Measurements from ENCODE around the gene MRPL34. TPM values are rescaled to one million over a fixed set of nuclear protein-coding genes. Genes with fewer than 3 reads are reported as not detected.

MRPL34 gene
- total RNA-seq, 1 experiment from 2014 or later: 87.7 TPM

DNA sequence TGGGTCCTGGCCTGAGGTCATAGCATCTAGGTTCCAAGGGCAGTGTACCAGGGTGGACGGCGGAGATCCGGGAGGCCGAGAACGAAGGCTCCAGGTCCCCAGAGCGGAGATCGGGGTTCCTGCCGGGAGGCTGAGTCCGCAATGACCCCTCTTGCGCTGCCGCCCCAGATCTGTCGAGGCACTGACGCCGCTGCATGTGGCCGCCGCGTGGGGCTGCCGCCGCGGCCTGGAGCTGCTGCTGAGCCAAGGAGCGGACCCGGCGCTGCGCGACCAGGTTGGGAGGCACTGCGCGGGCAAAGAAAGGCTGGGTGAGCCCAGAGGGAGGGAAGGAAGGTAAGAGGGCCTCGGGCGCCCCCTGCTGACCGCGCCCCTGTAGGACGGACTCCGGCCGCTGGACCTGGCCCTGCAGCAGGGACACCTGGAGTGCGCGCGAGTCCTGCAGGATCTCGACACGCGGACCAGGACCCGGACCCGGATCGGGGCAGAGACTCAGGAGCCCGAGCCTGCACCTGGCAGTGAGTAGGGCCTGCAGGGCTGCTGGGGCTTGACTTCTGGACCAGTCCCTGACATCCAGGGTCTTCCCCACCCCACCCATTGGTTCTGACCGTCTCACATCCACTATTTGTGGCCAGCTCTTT is 23.1 kb upstream of the MRPL34 start:
- TF ChIP-seq, protein P1, sequence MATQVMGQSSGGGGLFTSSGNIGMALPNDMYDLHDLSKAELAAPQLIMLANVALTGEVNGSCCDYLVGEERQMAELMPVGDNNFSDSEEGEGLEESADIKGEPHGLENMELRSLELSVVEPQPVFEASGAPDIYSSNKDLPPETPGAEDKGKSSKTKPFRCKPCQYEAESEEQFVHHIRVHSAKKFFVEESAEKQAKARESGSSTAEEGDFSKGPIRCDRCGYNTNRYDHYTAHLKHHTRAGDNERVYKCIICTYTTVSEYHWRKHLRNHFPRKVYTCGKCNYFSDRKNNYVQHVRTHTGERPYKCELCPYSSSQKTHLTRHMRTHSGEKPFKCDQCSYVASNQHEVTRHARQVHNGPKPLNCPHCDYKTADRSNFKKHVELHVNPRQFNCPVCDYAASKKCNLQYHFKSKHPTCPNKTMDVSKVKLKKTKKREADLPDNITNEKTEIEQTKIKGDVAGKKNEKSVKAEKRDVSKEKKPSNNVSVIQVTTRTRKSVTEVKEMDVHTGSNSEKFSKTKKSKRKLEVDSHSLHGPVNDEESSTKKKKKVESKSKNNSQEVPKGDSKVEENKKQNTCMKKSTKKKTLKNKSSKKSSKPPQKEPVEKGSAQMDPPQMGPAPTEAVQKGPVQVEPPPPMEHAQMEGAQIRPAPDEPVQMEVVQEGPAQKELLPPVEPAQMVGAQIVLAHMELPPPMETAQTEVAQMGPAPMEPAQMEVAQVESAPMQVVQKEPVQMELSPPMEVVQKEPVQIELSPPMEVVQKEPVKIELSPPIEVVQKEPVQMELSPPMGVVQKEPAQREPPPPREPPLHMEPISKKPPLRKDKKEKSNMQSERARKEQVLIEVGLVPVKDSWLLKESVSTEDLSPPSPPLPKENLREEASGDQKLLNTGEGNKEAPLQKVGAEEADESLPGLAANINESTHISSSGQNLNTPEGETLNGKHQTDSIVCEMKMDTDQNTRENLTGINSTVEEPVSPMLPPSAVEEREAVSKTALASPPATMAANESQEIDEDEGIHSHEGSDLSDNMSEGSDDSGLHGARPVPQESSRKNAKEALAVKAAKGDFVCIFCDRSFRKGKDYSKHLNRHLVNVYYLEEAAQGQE (IDR thresholded peaks at IDR 0.05; ENCODE audit: insufficient read depth in 1 of 2, low read depth in 2 of 2, low read length in 1 of 2): no peak
- TF ChIP-seq TCF7L2 (IDR thresholded peaks at IDR 0.05; ENCODE audit: low read depth, low read length): no peak
- TF ChIP-seq, protein P2, sequence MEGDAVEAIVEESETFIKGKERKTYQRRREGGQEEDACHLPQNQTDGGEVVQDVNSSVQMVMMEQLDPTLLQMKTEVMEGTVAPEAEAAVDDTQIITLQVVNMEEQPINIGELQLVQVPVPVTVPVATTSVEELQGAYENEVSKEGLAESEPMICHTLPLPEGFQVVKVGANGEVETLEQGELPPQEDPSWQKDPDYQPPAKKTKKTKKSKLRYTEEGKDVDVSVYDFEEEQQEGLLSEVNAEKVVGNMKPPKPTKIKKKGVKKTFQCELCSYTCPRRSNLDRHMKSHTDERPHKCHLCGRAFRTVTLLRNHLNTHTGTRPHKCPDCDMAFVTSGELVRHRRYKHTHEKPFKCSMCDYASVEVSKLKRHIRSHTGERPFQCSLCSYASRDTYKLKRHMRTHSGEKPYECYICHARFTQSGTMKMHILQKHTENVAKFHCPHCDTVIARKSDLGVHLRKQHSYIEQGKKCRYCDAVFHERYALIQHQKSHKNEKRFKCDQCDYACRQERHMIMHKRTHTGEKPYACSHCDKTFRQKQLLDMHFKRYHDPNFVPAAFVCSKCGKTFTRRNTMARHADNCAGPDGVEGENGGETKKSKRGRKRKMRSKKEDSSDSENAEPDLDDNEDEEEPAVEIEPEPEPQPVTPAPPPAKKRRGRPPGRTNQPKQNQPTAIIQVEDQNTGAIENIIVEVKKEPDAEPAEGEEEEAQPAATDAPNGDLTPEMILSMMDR (IDR thresholded peaks at IDR 0.05): peak; percentile 91
- ATAC-seq: peak; percentile 97
- no peak for DNase-seq (ENCODE audit: low read depth, low spot score)
- Histone ChIP-seq H3K27me3 (ENCODE audit: control insufficient read depth, insufficient read depth, low read length) (no peaks in the 10 kb centered on the region), H3K4me3 (ENCODE audit: low read depth in 2 of 2, low read length in 2 of 2) (peak overlapping the region; percentile 29 to 44), H3K4me1 (ENCODE audit: control insufficient read depth, insufficient read depth, low read length) (no peaks in the 10 kb centered on the region), H3K27ac (ENCODE audit: low read length) (no peak overlapping the region), H3K36me3 (ENCODE audit: control insufficient read depth, insufficient read depth, low read length) (no peaks in the 10 kb centered on the region), H3K9me3 (ENCODE audit: control insufficient read depth, insufficient read depth, low read depth, low read length) (no peaks in the 10 kb centered on the region)
- ChIA-PET CTCF (interaction anchor here (1.2 to 1.3 kb wide), 2 partner anchors 16 to 27 kb away, joined by 4 read pairs; partner anchors contain the start of gene DDA1), POLR2A (no interaction called here)
- BruUV-seq (replicated peaks): no TSS peak
- intact Hi-C loops (cut with micrococcal nuclease; ENCODE audit: unreplicated experiment) (loop anchor here (10.0 kb wide), 1 partner anchor 58 kb away; the partner anchor contains the start of gene OCEL1), in situ Hi-C loops (cut with HindIII; ENCODE audit: low pct_unique_long_range_greater_than_20kb, low sequenced_read_pairs) (no loop called here)

DNA sequence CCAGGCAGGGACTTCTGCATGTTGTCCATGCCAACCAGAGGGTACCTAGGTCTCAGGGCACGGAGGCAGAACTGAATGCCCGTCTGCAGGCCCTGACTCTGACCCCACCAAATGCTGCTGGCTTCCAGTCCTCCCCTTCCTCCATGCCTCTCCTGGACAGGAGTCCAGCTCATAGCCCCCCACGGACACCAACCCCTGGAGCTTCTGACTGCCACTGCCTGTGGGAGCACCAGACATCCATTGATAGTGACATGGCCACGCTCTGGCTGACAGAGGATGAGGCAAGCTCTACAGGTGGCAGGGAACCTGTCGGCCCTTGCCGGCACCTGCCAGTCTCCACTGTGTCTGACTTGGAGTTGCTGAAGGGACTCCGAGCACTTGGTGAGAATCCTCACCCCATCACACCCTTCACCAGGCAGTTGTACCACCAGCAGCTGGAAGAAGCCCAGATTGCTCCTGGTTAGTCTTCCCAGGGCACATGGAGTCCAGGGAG is 22.1 kb upstream of the MRPL34 start:
- Histone ChIP-seq H3K27me3 (ENCODE audit: control insufficient read depth, insufficient read depth, low read length) (no peaks in the 10 kb centered on the region), H3K4me1 (ENCODE audit: control insufficient read depth, insufficient read depth, low read length) (no peaks in the 10 kb centered on the region), H3K9me3 (ENCODE audit: control insufficient read depth, insufficient read depth, low read depth, low read length) (no peaks in the 10 kb centered on the region), H3K27ac (ENCODE audit: low read length) (no peak overlapping the region), H3K4me3 (ENCODE audit: low read depth in 2 of 2, low read length in 2 of 2) (no peak overlapping the region), H3K36me3 (ENCODE audit: control insufficient read depth, insufficient read depth, low read length) (no peaks in the 10 kb centered on the region)
- DNase-seq (ENCODE audit: low read depth, low spot score): no peak
- ChIA-PET POLR2A (no interaction called here), CTCF (interaction anchor here (1.2 to 1.3 kb wide), 2 partner anchors 17 to 24 kb away, joined by 3 to 4 read pairs; no protein-coding TSS in a partner anchor)
- BruUV-seq (replicated peaks): no TSS peak
- in situ Hi-C loops (cut with HindIII; ENCODE audit: low pct_unique_long_range_greater_than_20kb, low sequenced_read_pairs): no loop called here
- intact Hi-C loops (cut with micrococcal nuclease; ENCODE audit: unreplicated experiment): loop anchor here (10.0 kb wide), 1 partner anchor 59 kb away; the partner anchor contains the start of gene OCEL1
- no peak for TF ChIP-seq SIN3A (IDR thresholded peaks at IDR 0.05; ENCODE audit: borderline replicate concordance, insufficient read depth, low read depth, low read length)
- TF ChIP-seq, protein P1 (IDR thresholded peaks at IDR 0.05; ENCODE audit: insufficient read depth in 1 of 2, low read depth in 2 of 2, low read length in 1 of 2): no peak
- no peak for TF ChIP-seq TCF7L2 (IDR thresholded peaks at IDR 0.05; ENCODE audit: low read depth, low read length)
- no peak for TF ChIP-seq POLR2AphosphoS5 (IDR thresholded peaks at IDR 0.05; ENCODE audit: low read depth, low read length)
- TF ChIP-seq, protein P2 (IDR thresholded peaks at IDR 0.05): no peak
- ATAC-seq: no peak
